CD4-positive, alpha-beta T cell treated with Interleukin-12 subunit alpha and Interleukin-12 subunit beta, for 1 hour (primary cell): ENCODE measurements around the gene PCYT1A.

Experiments
- DNase-seq: peaks from one replicate; pipeline ENCODE4 v3.0.0-alpha.2; 2020

PCYT1A gene

DNA sequence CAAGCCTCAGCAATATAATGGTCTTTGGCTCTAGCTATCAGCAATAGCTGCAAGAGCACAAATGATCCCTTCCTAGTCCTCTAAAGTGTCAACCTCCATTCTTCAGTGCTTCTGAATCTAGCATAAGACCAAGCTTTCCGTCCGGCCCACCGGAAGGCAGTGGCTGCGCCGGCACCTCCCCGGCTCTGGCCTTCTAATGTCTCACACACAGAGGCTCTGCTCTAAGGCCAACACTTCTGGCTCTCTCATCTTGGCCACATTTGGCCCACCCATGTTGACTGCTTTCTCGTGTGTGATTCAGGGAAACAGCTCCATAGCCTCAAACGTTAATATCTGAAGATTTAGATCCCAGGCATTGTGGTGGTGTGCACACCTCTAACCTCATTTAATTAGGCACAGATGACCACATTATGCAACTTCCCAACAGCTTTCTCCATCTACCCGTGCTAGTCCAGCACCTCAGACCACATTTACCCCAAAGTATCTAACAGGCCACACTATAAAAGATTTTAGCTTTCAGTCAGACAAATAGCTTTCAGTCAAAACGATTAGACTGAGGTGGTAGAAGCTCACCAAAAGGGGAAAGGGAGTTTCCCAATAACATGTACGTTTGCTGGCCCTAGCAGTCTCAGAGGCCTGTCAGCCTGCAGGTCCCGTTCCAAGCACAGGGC, 51.9 kb downstream of the PCYT1A start:
- DNase-seq, result no peak

DNA sequence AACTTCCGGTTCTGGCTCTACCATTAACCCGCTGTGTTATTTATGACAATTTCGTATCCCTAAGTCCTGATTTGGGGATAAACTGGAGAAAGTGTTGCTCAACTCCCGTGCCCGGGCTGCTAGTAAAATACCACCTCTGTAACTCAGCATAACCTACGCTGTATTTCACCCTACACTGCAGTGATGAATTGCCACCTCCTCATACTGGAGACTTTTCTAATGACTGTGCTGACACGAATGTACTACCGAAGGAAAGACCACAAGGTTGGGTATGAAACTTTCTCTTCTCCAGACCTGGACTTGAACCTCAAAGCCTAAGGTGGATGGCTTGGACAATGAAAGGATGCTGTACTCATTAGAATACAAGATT, 54.7 kb downstream of the PCYT1A start:
- no peak for DNase-seq

DNA sequence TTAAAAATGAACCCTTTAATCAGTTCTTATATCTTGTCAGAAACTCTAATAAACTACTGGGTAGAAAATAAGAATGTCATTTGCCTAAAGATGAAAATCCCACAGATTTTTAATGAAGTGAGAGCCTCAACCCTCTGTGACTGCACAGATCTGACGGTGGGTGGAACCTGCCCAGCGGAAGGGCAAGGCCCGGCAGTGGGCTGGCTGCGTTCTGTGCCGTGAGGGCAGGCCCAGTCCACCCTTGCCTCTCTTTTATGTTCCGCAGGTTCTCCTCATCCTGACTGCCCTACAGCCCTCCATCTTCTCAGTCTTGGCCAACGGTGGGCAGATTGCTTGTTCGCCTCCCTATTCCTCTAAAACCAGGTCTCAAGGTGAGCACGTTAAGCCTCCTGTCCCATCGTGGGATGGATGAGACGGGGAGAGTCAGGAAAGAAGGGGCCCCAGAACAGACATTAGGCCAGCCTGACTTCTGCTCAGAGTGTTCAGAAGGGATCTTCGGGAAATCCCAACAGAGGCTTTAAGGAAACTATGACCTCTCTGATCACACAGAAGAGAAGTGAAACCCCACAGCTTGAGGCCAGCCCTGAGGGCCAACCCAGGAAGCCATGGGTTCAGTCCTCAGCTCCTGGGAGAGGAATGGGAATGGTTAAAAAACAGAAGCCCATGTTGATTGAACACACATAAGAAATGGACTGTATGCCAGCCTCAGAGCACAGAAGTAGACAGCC, 55.2 kb downstream of the PCYT1A start:
- no peak for DNase-seq

DNA sequence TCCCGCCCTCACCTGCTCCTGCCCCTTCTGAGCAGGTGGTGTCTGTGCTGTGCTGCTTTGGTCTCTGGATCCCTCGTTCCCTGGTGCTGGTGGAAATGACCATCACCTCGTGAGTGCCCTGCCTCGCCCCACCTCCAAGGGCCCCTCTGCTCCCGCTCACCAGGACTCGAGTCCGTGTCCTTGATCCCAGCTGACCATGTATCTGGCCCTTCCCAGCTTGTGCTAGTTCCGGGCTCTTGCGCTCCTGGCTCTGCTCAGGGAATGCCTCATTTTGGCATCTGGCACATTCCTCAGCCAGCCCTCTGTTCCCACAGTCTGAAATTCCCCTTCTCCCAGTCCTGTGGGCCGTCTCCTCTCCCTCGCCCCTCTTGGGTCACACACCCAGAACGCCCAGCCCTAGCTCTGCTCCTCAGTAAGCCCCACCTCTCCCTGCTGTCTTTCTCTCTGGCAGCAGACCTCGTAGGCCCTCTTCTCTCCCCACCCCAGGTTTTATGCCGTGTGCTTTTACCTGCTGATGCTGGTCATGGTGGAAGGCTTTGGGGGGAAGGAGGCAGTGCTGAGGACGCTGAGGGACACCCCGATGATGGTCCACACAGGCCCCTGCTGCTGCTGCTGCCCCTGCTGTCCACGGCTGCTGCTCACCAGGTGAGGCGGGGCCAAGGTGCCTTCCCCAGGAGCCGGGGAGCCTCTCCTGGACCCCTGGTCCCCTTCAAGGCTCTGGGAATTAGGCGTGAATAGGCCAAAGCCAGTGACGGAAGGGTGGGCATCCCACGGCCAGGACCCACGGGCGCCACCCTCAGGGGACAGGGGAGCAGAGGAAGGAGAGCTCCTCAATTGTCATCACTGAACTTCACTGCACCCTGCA, 59.7 kb downstream of the PCYT1A start:
- DNase-seq, result no peak

DNA sequence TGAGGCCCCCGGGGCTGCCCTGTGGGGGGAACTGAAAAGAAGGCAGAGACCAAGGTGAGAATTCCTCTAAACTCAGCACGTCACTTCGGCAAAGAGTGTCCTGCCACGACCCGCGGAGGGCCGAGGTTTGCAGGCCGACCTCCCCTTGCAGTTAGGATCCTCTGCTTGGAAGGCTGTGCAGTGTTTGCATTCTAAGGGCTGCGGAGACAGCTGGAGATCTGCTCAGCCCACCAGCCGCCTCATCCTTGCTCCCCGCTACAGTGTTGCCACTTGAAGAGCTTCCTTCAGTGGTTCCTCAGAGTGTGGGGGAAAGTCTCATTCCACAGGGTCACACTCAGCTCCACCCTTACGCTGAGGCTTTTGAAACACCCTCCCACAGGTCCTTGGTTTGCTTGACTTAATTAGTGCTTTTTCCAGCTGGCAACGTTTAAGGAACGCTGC, 60.4 kb downstream of the PCYT1A start:
- no peak for DNase-seq

DNA sequence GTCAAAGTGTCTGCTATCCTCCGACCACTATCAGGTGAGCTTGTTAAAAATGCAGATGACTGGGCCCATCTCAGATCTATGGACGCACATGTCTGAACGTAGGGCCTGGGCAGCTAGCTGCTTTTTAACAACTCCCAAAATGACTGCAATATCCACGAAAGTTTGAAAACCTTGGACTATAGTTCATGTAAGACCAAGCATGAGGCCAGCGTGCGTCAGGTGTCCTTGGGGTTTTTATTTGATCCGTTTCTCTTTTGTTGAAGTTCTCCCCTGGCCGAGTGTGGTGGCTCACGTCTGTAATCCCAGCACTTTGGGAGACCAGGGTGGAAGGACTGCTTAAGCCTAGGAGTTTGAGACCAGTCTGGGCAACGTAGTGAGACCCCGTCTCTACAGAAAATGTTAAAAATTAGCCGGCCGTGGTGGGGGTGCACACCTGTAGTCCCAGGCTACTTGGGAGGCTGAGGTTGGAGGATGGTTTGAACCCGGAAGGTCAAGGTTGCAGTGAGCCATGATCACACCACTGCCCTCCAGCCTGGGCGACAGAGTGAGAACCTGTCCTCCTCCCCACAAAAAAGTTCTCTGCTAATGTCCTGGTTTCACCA, 61.7 kb downstream of the PCYT1A start:
- no peak for DNase-seq

DNA sequence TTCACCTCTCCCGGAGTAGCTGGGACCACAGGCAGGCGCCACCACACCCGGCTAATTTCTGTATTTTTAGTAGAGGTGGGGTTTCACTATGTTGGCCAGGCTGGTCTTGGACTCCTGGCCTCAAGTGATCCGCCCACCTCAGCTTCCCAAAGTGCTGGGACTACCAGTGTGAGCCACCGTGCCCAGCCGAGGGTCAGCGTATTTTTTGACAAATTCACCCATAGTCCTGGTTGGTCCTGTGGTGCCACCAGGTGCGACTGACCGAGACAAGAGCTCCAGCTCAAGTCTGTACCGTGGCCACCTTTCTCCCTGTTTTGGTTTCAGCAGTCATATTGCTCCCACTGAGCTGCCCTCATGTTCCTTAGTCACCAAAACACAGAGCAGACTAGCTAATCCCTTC, 62.4 kb downstream of the PCYT1A start:
- no peak for DNase-seq

DNA sequence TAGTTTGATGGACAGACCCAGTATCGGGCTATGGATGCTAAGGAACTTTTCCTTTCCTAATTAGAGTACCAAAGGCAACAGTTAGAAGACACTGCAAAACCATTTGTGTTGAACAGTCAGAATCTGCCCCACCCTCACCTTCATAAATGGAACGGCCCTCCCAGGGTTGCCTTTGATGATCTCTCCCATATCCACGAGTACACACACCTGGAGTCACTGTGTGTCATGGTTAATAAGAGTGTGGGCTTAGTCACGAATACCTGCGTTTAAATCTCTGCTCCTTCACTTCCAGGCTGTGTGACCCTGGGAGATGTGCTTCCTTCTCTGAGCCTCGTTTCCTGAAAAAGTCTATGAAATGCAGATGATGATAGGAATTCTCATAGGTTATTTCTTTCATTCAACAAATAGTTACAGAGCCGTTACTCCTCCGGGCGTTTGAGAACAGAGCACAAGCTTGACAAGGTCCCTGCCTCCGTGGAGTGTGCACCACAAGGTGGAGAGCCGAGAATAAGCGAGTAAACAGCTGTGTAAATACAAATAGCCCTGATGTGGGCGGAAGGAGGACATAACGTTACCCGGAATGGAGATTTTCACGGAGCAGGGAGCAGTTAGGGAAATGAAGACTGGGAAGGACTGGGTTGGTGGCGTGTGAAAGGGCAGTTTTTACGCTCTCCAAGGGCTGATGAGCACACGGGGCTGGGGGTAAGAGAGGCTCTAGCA, 64.5 kb downstream of the PCYT1A start:
- no peak for DNase-seq

DNA sequence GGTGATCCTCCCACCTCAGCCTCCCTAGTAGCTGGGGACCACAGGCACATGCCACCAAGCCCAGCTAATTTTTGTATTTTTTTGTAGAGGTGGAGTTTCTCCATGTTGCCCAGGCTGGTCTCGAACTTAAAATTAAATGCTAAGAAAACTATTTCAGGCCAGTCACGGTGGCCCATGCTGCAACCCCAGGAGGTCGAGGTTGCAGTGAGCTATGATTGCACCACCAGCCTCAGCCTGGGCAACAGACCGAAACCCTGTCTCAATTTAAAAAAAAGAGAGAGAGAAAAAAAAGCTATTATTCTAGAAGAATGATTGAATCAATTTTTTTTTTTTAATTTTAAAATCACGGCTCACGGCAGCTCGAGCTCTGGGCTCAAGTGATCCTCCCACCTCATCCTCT, 66.5 kb downstream of the PCYT1A start:
- no peak for DNase-seq

DNA sequence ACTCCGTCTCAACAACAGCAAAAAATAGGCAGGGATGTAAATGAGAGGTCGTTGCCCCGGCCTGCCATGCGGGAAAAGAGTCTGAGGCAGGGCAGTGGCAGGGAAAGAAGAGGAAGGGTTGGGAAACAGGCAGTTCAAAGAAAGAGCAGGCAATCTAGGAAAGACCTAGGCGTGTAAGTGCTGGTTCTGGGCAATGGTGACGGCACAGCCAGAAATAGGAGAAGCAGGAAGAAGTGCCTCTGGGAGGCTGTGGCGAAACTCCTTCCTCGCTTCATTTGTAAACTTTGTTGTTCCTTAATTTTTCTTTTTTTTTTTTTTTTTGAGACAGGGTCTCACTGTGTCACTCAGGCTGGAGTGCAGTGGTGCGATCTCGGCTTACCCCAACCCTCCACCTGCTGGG, 66.9 kb downstream of the PCYT1A start:
- no peak for DNase-seq

DNA sequence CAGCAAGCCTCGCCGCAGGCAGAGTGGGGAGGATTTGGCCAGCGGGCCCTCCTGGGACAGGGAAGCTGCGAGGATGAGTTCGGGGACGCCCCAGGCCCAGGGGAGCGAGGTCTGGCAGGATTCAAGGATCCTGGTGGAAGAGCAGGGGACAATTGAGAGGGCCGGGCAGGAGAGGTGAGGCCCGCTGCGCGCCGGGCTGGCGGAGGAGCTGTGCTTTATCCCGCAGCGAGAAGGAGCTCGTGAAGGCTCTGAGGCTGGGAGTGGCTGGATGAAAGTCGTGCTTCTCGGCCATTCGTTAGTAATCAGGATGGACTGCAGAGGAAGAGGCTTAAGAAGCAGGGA, 67.6 kb downstream of the PCYT1A start:
- DNase-seq, result no peak

DNA sequence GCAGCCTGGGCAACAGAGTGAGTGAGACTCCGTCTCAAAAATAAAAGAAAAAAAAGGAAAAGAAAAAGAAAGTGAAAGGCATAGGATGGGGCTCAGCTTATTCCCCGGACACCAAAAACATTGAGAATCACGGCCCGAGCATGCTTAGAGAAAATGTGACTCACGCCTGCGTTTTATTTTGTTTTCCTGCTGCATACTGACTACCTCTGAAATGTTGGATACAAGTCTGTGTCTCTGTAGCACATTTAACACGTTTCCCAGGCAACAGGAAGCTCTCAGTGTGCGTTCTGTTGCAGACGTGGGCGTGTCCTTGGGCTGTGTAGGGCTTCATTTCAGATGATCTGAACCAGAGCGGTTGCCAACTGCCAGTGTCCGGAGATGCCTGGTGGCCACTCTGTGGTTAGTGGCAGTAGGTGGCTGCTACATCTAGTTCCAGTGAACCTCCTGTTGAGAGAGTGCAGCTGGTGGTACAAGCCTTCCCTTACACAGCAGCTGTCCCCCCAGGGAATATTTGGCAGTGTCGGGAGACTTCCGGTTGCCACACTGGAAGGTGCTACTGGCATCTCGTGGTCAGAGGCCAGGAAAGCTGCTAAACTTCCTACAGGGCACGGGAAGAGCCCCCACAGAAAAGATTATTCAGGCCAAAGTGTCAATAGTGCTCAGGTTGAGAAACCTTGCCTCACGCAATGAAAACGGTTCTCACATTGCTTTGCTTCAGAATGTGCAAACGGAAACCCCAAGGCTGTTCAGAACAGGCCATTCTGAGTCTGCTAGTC, 68.1 kb downstream of the PCYT1A start:
- peak; percentile 65 for DNase-seq

DNA sequence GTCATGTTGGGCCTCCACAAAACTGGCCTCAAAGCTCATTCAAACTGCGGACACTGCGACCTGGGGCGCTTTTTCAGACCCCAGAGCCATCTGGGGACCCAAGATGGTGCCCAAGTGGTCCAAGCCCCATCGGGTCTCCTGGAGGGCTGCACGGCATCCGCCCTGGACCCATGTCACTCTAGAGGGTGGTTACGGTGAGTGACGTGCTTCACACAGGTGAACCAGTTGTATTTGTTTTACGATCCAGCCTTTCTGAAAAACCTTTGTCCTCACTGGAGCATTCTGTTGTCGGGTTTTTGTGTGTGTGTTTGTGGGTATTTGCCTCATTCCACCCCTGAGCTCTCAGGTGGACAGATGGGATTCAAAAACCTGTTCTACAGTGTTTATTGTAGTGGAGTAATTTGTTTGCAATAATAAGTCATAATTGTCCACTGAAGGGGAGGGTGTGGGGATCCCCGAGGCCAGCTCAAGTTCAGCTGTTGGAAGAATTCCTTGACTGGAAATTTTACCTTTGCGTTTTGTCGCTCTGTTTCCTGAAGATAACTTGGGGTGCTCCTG, 69.3 kb downstream of the PCYT1A start:
- DNase-seq, result no peak

DNA sequence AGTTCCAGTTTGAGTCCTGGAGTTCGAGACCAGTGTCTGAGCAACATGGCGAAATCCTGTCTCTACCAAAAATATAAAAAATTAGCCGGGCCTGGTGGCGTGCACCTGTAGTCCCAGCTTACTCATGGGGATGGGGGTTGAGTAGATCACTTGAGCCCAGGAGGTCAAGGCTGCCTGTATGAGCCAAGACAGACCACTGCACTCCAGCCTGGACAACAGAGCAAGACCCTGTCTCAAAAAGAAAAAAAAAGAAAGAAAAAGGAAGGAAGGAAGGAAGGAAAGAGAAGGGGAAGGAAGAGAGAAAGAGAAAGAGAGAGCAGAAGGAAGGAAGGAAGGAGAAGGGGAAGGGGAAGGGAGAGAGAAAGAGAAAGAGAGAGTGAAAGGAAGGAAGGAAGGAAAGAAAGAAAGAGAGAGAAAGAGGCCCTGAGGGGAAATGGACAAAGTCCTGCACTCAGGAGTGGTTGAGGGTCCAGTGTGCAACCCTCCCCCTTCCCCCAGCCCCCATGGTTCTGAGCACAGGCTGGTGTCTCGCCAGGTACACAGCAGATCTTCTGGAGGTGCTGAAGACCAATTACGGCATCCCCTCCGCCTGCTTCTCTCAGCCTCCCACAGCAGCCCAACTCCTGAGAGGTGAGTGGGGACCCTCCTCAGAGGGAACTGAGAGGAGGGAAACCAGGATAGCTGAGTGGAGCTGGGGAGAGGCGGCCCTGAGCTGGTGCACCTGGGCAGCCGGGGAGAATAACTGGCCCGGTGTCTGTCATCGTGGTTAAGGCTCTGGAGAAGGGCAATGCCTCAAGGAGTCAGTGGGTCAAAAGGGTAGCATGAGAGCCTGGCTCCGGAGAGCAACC, 70.0 kb downstream of the PCYT1A start:
- DNase-seq, result no peak

DNA sequence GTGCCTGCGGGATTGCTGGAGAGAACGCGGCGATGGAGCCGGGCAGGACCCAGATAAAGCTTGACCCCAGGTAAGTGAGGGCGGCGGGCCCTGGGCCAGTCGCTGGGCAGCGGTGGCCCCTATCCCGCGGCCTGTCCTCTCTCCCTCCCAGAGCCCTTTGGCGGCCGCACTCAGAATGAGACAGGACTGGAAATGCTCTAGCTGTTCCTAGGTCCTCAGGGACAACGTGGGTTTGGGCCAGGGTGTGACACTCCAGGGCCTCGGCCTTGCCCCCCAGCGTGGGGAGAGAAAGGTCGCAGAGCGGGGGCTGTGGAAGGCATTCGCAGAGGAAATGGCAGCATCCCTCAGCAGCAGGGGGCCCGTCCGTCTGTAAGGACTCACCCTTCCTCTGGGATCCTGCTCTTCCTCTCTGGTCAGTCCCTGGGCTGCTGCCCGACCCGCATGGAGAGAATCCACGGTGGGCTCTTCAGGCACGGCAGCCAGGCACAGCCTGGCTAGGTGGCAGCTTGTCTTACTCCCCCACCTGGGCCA, 70.8 kb downstream of the PCYT1A start:
- no peak for DNase-seq

DNA sequence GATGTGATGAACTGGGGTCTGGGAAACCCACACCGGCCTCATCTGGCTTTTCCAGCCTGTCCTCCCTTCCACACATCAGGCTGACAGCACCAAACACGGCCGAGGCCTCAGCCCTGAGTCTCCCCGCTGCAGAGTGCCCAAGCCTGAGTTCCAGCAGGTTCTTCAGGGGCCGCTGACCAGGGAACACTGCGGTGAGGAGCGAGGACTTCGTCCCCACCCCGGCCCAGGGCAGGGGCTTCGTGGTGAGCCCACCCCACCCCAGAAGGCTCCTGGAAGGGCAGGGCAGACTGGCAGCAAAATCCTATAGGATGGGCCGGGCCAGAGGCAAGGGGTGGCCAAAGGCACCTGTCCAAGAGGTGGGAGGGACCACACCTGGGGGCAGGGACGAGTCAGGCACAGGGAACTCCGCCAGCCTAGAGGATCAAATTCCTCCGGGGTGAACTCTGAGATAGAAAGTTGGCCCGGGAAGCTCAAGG, 71.4 kb downstream of the PCYT1A start, which contains the start of gene SLC51A:
TSS of gene SLC51A (plus strand) at position 446 of the 476 bp plus-strand sequence. CDS start 179 bp downstream, outside the sequence.
- DNase-seq, result no peak

DNA sequence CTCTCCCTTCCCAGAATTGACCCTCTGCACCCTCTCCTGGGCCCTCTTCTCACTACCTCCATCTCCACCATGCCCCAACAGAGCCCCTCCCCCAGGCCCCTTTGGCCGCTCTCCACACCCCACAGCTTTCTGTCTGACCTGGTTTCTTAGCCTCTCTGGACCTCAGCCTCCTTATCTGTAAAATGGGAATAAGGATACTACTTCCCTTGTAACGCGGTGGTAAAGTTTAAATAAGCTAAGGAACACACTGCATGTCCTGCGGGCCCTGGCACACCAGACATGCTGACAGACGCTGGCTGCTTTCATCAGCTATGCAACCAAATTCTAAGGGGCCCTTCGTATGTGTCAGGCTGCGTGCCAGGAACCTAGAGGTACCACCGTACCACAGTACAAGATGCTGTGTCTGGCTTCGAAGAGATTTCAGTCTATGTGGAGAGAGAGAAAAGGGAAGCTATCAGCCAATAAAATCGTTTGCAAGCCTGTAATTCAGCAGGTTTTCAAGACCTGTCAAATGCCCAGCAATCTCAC, 72.0 kb downstream of the PCYT1A start:
- DNase-seq, result no peak

DNA sequence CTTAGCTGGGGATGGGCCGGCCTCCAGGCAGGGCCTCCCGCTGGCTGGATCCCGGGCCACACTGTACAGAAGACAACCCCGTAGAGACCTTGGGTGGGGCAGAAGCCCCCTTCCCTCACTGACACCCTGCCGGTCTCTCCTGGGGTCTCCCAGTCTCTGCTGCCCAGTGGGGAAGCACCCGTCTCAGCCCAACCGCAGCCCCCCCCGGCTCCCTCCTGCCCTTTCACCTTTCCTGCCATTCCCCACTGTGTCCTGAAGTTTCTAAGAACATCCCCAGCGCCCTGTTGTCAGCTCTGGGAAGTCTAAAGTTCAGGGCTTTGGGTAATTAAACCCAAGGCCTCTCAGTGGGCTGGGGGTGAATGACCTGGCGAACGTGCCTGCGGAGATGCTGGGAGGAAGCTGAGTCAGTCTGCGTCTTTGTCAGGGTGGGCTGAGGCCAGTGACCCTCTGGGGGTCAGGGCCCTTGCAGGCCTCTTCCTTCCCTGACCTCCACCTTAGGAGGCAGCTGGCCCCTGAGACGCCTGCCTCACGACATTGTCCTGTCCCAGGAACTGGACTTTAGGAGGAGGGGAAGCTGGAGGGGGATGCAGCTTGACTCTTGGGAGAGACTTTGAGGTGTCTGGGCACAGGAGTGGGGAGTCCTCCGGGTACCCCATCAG, 72.6 kb downstream of the PCYT1A start:
- DNase-seq, result no peak
